ENCODE data around the gene FBXW2. TPM values are rescaled to one million over a fixed set of nuclear protein-coding genes. Genes with fewer than 3 reads are reported as not detected.
"Not testable (repeated sequence)": the region's sequence is repeated elsewhere in the genome, so short reads cannot be mapped to it uniquely, and the experiment has no call there.

The FBXW2 gene
- total and polyA plus RNA-seq, 12 donors = 9.2 to 86.8 (median 48.0) TPM

GRCh38 chr9:120815075-120815474 is 21.9 kb upstream of the FBXW2 start:
- Histone ChIP-seq H3K36me3 (replicated peaks in 1 of 2) (peaks cover 0 to 6% of the 10 kb centered on the region in 2 donors), H3K27ac (no peak overlapping the region), H3K27me3 (no peaks in the 10 kb centered on the region), H3K4me1 (replicated peaks in 1 of 2) (no peaks in the 10 kb centered on the region), H3K9me3 (replicated peaks in 1 of 3) (no peaks in the 10 kb centered on the region), H3K4me3 (no peak overlapping the region)
- intact Hi-C loops (cut with DNase I) = no loop called here
- TF ChIP-seq CTCF (IDR thresholded peaks at IDR 0.05) (no peak), POLR2A (IDR thresholded peaks at IDR 0.05) (no peak)
- 89 to 95% (median 92%) methylated on average over 4 of the region's 4 CpGs for WGBS, 4 donors
- no peak for DNase-seq

GRCh38 chr9:120808931-120809330 is 15.7 kb upstream of the FBXW2 start:
- peaks cover 0 to 20% (median 15%) of the 10 kb centered on the region in 3 donors for H3K9me3 ChIP-seq (replicated peaks in 1 of 3)
- TF ChIP-seq POLR2A (IDR thresholded peaks at IDR 0.05) = no peak
- TF ChIP-seq CTCF (IDR thresholded peaks at IDR 0.05) = no peak
- intact Hi-C loops (cut with DNase I) = no loop called here

GRCh38 chr9:120807607-120808379 is 14.6 kb upstream of the FBXW2 start:
- Histone ChIP-seq H3K9me3 (replicated peaks in 1 of 3) (peaks cover 0 to 20% (median 15%) of the 10 kb centered on the region in 3 donors), H3K27ac (no peak overlapping the region), H3K4me3 (no peak overlapping the region), H3K27me3 (no peaks in the 10 kb centered on the region), H3K36me3 (replicated peaks in 1 of 2) (no peaks in the 10 kb centered on the region), H3K4me1 (replicated peaks in 1 of 2) (no peaks in the 10 kb centered on the region)
- DNase-seq = no peak
- intact Hi-C loops (cut with DNase I) = no loop called here
- TF ChIP-seq CTCF (IDR thresholded peaks at IDR 0.05) (no peak), POLR2A (IDR thresholded peaks at IDR 0.05) (no peak)

More at GRCh38 chr9:120808931-120809330, 15.7 kb upstream of the FBXW2 start:
- no peak overlapping the region for H3K27ac ChIP-seq
- H3K4me3 ChIP-seq = no peak overlapping the region
- no peak for DNase-seq
- no peaks in the 10 kb centered on the region for H3K36me3 ChIP-seq (replicated peaks in 1 of 2)
- H3K4me1 ChIP-seq (replicated peaks in 1 of 2) = no peaks in the 10 kb centered on the region
- H3K27me3 ChIP-seq = no peaks in the 10 kb centered on the region

GRCh38 chr9:120804784-120805363 is 11.7 kb upstream of the FBXW2 start:
- H3K36me3 ChIP-seq (replicated peaks in 1 of 2); H3K27me3 ChIP-seq; intact Hi-C loops (cut with DNase I); H3K4me3 ChIP-seq; H3K27ac ChIP-seq; H3K4me1 ChIP-seq (replicated peaks in 1 of 2); DNase-seq: not testable (repeated sequence)
- H3K9me3 ChIP-seq (replicated peaks in 1 of 3) = peaks cover 0 to 20% (median 15%) of the 10 kb centered on the region in 3 donors
- 60 to 97% (median 85%) methylated on average over 3 of the region's 3 CpGs for WGBS, 4 donors

- intact Hi-C loops (cut with DNase I) = no loop called here
- WGBS, 4 donors = 90 to 100% (median 96%) methylated on average over 5 to 7 of the region's 7 CpGs
- DNase-seq = no peak
- no peak overlapping the region for H3K27ac ChIP-seq
- no peaks in the 10 kb centered on the region for H3K36me3 ChIP-seq (replicated peaks in 1 of 2)
- H3K4me1 ChIP-seq (replicated peaks in 1 of 2) = no peaks in the 10 kb centered on the region
- no peak overlapping the region for H3K4me3 ChIP-seq
- no peaks in the 10 kb centered on the region for H3K27me3 ChIP-seq
- TF ChIP-seq CTCF (IDR thresholded peaks at IDR 0.05) = no peak
- H3K9me3 ChIP-seq (replicated peaks in 1 of 3) = no peaks in the 10 kb centered on the region
Observed at GRCh38 chr9:120801441-120801840, 8.2 kb upstream of the FBXW2 start.

Measured in adrenal gland (tissue), 12 donors.